Type B pancreatic cell (in vitro differentiated cells): ENCODE data around the gene SMCO2. TPM values are rescaled to one million over a fixed set of nuclear protein-coding genes. Genes with fewer than 3 reads are reported as not detected.

Source experiments
- DNase-seq: peaks from one replicate; pipeline ENCODE4 v3.0.0; 2021; ENCODE audit warnings: mixed read lengths; ENCODE audit not compliant: unreplicated experiment; ENCODE audit errors: extremely low spot score
- H3K27ac Mint-ChIP-seq: 2 replicates; pipeline ENCODE4 v1.8.0; 2021; ENCODE audit warnings: mild to moderate bottlenecking, mixed read lengths
- H3K27me3 Mint-ChIP-seq: 2 replicates; pipeline ENCODE4 v1.8.0; 2021; ENCODE audit warnings: mixed read lengths
- H3K36me3 Mint-ChIP-seq: 2 replicates; pipeline ENCODE4 v1.8.0; 2021; ENCODE audit warnings: mixed read lengths
- H3K4me1 Mint-ChIP-seq: one replicate; pipeline ENCODE4 v1.8.0; 2021; ENCODE audit warnings: mixed read lengths; ENCODE audit not compliant: unreplicated experiment
- H3K4me3 Mint-ChIP-seq: 2 replicates; pipeline ENCODE4 v1.8.0; 2021; ENCODE audit warnings: mild to moderate bottlenecking, mixed read lengths
- H3K9me3 Mint-ChIP-seq: 2 replicates; pipeline ENCODE4 v1.8.0; 2021; ENCODE audit warnings: mixed read lengths
- CTCF ChIP-seq: fragments of 200-600 bp; sonication (generic); conservative IDR thresholded peaks from 2 replicates; pipeline ENCODE4 v1.5.0; 2021; ENCODE audit warnings: antibody characterized with exemption, mild to moderate bottlenecking
- total RNA-seq: library from RNA; stranded (reverse); gene quantifications from 2 replicates; pipeline ENCODE4 v1.2.1, GENCODE V29; 2021; ENCODE audit warnings: low replicate concordance

The SMCO2 gene
- total RNA-seq, 1 donor from 2014 or later, result not detected

- no peak for DNase-seq
- Mint-ChIP-seq H3K27me3 (peaks cover 9% of the 10 kb centered on the region), H3K27ac (no peak overlapping the region), H3K4me3 (no peak overlapping the region), H3K9me3 (no peaks in the 10 kb centered on the region), H3K4me1 (no peaks in the 10 kb centered on the region), H3K36me3 (peaks cover 8% of the 10 kb centered on the region)
- TF ChIP-seq CTCF, result no peak
Measured at GRCh38 chr12:27437839-27438238, 8.7 kb upstream of the SMCO2 start.

DNA sequence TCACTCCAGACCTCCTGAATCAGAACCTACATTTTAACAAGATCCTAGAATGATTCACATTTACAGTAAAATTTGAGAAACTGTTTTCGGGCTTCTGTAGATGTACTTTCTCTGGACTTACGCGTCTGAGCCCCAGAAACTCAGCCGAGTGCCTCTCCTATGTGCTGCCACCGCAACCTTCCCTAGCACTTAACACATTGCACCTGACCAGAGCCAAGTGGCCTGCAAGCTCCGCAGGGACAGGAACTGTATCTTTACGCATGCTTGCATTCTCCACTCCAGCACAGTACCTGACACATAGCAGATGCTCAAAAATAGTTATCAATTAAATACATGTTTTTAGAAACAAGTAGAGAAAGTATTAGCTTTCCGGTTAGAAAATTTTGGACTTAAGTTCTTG, 1.2 kb downstream of the SMCO2 start:
- no peaks in the 10 kb centered on the region for H3K4me1 Mint-ChIP-seq
- H3K36me3 Mint-ChIP-seq, result no peaks in the 10 kb centered on the region
- DNase-seq, result no peak
- H3K27ac Mint-ChIP-seq, result no peak overlapping the region
- no peaks in the 10 kb centered on the region for H3K9me3 Mint-ChIP-seq
- H3K4me3 Mint-ChIP-seq, result no peak overlapping the region
- no peak for TF ChIP-seq CTCF
- H3K27me3 Mint-ChIP-seq, result peaks cover 11% of the 10 kb centered on the region

DNA sequence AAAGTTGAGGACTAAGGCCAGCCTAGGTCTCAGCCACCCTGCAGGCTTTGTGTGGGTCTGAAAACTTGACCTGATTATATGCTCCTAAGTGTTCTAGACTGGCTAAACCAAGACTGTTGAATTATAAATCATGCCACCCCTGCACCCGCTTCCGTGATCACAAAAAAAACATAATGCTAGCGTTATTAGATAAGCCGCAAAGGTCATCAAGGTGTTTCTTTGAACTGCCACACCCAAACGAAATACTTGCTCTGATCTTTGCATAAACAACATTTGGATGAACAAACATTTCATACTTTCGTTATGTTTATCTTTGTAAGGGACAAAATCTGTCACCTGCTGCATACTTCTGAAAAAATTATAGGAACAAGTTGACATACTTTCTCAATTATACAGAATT, 2.5 kb downstream of the SMCO2 start:
- peaks cover 11% of the 10 kb centered on the region for H3K27me3 Mint-ChIP-seq
- H3K9me3 Mint-ChIP-seq, result no peaks in the 10 kb centered on the region
- H3K27ac Mint-ChIP-seq, result no peak overlapping the region
- no peaks in the 10 kb centered on the region for H3K36me3 Mint-ChIP-seq
- TF ChIP-seq CTCF, result no peak
- DNase-seq, result no peak
- peaks cover 5% of the 10 kb centered on the region for H3K4me1 Mint-ChIP-seq
- H3K4me3 Mint-ChIP-seq, result no peak overlapping the region

DNA sequence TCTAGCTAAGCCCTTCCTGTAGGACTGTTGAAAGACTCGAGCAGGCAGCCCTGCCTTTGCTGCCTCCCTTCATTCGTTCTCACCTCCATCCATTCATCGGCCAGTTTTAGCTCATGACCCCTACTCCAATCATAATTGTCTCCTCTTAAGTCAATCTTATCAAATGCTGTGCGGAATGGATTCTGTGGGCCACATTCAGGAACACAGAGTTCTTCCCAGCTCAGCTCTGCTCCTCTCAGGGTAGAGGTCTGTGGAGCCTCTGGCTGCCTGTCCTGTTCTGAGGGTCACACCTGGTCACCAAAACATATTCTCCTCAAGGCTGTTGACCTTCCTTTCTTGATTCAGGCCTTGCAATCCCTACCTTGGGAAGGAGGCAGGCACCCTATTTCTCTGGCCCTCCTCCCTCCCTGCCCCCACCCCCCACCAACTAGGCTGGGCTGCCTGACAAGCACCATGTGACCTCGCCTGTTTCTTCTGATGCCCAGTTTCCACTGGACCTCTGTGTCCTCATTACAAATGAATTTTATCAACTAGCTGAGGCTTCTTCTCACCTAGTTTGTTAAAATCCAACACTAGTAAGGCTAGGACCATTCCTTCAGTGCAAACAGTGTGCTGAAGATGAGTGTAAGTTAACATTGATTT, 3.5 kb downstream of the SMCO2 start:
- no peak overlapping the region for H3K27ac Mint-ChIP-seq
- no peaks in the 10 kb centered on the region for H3K9me3 Mint-ChIP-seq
- no peak overlapping the region for H3K4me3 Mint-ChIP-seq
- TF ChIP-seq CTCF, result no peak
- H3K4me1 Mint-ChIP-seq, result peaks cover 5% of the 10 kb centered on the region
- peaks cover 11% of the 10 kb centered on the region for H3K27me3 Mint-ChIP-seq
- no peaks in the 10 kb centered on the region for H3K36me3 Mint-ChIP-seq
- no peak for DNase-seq

- no peak overlapping the region for H3K4me3 Mint-ChIP-seq
- no peaks in the 10 kb centered on the region for H3K36me3 Mint-ChIP-seq
- no peak overlapping the region for H3K27ac Mint-ChIP-seq
- peaks cover 11% of the 10 kb centered on the region for H3K27me3 Mint-ChIP-seq
- no peak for TF ChIP-seq CTCF
- H3K4me1 Mint-ChIP-seq, result peaks cover 5% of the 10 kb centered on the region
- H3K9me3 Mint-ChIP-seq, result no peaks in the 10 kb centered on the region
- DNase-seq, result no peak
Measured at GRCh38 chr12:27451036-27451825, 4.7 kb downstream of the SMCO2 start.
